Muscle of leg (tissue), 11 donors: ENCODE results near the gene C20orf96. TPM values are rescaled to one million over a fixed set of nuclear protein-coding genes. Genes with fewer than 3 reads are reported as not detected.
A peak's percentile ranks its signal among the peaks of the same experiment; 100 is the strongest.

ENCODE experiments used
- DNase-seq: peaks from one replicate; pipeline ENCODE4 v3.0.0; 2013
- H3K27ac ChIP-seq: one replicate; pipeline ENCODE4 v1.5.1; 2013; ENCODE audit warnings: mild to moderate bottlenecking, low read length, control low read depth
- H3K27me3 ChIP-seq: one replicate; pipeline ENCODE4 v1.6.1; 2013; ENCODE audit warnings: low read length; ENCODE audit not compliant: control insufficient read depth, insufficient read depth
- H3K36me3 ChIP-seq: one replicate; pipeline ENCODE4 v1.6.1; 2013; ENCODE audit warnings: low read length; ENCODE audit not compliant: control insufficient read depth, insufficient read depth
- H3K4me1 ChIP-seq: one replicate; pipeline ENCODE4 v1.6.1; 2013; ENCODE audit warnings: low read length; ENCODE audit not compliant: control insufficient read depth, insufficient read depth
- H3K4me3 ChIP-seq: one replicate; pipeline ENCODE4 v1.5.1; 2013; ENCODE audit warnings: low read length, control low read depth
- H3K9me3 ChIP-seq: replicated peaks from 2 replicates; pipeline ENCODE4 v1.6.1; 2013; ENCODE audit warnings: low read depth, low read length; ENCODE audit not compliant: control insufficient read depth
- WGBS: methylation state at CpG from one replicate; pipeline ENCODE4 v1.1.5; 2013; ENCODE audit warnings: missing lambda C conversion rate; ENCODE audit not compliant: insufficient coverage; 5-methylcytosine and 5-hydroxymethylcytosine counted together
- polyA plus RNA-seq, 8 donors: library from polyadenylated mRNA; unstranded; fragments of 120-200 nt; gene quantifications; one replicate each; pipeline versions ENCODE4 v1.2.1 to v1.2.3, GENCODE V29; 2013; ENCODE audit warnings: inconsistent platforms in 1 of 8, low replicate concordance in 1 of 8; ENCODE audit not compliant: insufficient read length in 8 of 8, insufficient read depth in 1 of 8
- total RNA-seq: library from RNA; stranded (reverse); fragments of 120-200 nt; gene quantifications from one replicate; pipeline ENCODE4 v1.2.4, GENCODE V29; 2013

Gene C20orf96
- total and polyA plus RNA-seq, 9 donors, result 2.9 to 14.0 (median 12.0) TPM

- Histone ChIP-seq H3K27me3 (no peaks in the 10 kb centered on the region), H3K27ac (peak overlapping the region; percentile 88), H3K9me3 (no peaks in the 10 kb centered on the region), H3K36me3 (peaks cover 16% of the 10 kb centered on the region), H3K4me1 (peaks cover 42% of the 10 kb centered on the region), H3K4me3 (peak overlapping the region; percentile 74)
- 1% methylated on average over 25 of the region's 47 CpGs for WGBS
- DNase-seq, result peak; percentile 97
Observed at GRCh38 chr20:327186-328026, 36.9 kb upstream of the C20orf96 start.

GRCh38 chr20:326645-327185 is 36.2 kb upstream of the C20orf96 start:
- peak overlapping the region; percentile 74 for H3K4me3 ChIP-seq
- DNase-seq, result peak; percentile 57
- peak overlapping the region; percentile 94 for H3K27ac ChIP-seq
- whole genome bisulfite sequencing, result under 1% methylated on average over 28 of the region's 38 CpGs
- H3K36me3 ChIP-seq, result peaks cover 16% of the 10 kb centered on the region
- peaks cover 42% of the 10 kb centered on the region for H3K4me1 ChIP-seq
- no peaks in the 10 kb centered on the region for H3K27me3 ChIP-seq
- H3K9me3 ChIP-seq, result no peaks in the 10 kb centered on the region

- Histone ChIP-seq H3K27me3 (no peaks in the 10 kb centered on the region), H3K4me1 (peaks cover 42% of the 10 kb centered on the region), H3K4me3 (peak overlapping the region; percentile 74), H3K27ac (peak overlapping the region; percentile 94), H3K9me3 (no peaks in the 10 kb centered on the region), H3K36me3 (peaks cover 16% of the 10 kb centered on the region)
- DNase-seq, result peak; percentile 88
- WGBS, result under 1% methylated on average over 103 of the region's 103 CpGs
Observed at GRCh38 chr20:325889-326644, 35.5 kb upstream of the C20orf96 start.

GRCh38 chr20:325045-325888 is 34.7 kb upstream of the C20orf96 start, which contains the start of gene SOX12:
Gene SOX12, plus strand, starts transcription at chr20:325552. Its CDS starts 373 bp downstream, at chr20:325925.
- no peaks in the 10 kb centered on the region for H3K9me3 ChIP-seq
- peak; percentile 97 for DNase-seq
- H3K27me3 ChIP-seq, result no peaks in the 10 kb centered on the region
- peaks cover 18% of the 10 kb centered on the region for H3K36me3 ChIP-seq
- peak within 1 kb of the TSS; percentile 83 for H3K4me3 ChIP-seq
- peak within 1 kb of the TSS; percentile 99 for H3K27ac ChIP-seq
- H3K4me1 ChIP-seq, result peaks cover 37% of the 10 kb centered on the region
- WGBS, result under 1% methylated on average over 106 of the region's 106 CpGs

- H3K9me3 ChIP-seq, result no peaks in the 10 kb centered on the region
- H3K27ac ChIP-seq, result peak overlapping the region; percentile 99
- H3K4me3 ChIP-seq, result peak overlapping the region; percentile 83
- peak; percentile 92 for DNase-seq
- no peaks in the 10 kb centered on the region for H3K27me3 ChIP-seq
- 0% methylated on average over 55 of the region's 69 CpGs for WGBS
- peaks cover 18% of the 10 kb centered on the region for H3K36me3 ChIP-seq
- H3K4me1 ChIP-seq, result peaks cover 28% of the 10 kb centered on the region
Observed at GRCh38 chr20:324177-325044, 33.9 kb upstream of the C20orf96 start.

- DNase-seq, result no peak
- Histone ChIP-seq H3K4me3 (no peak overlapping the region), H3K27me3 (no peaks in the 10 kb centered on the region), H3K9me3 (no peaks in the 10 kb centered on the region), H3K4me1 (peaks cover 2% of the 10 kb centered on the region), H3K36me3 (peaks cover 5% of the 10 kb centered on the region), H3K27ac (no peak overlapping the region)
- 80% methylated on average over 2 of the region's 2 CpGs for WGBS
Observed at GRCh38 chr20:316316-317068, 25.9 kb upstream of the C20orf96 start.

GRCh38 chr20:313948-314347 is 23.4 kb upstream of the C20orf96 start:
- no peak overlapping the region for H3K4me3 ChIP-seq
- H3K27ac ChIP-seq, result no peak overlapping the region
- no peaks in the 10 kb centered on the region for H3K36me3 ChIP-seq
- H3K27me3 ChIP-seq, result no peaks in the 10 kb centered on the region
- H3K9me3 ChIP-seq, result no peaks in the 10 kb centered on the region
- H3K4me1 ChIP-seq, result peaks cover 16% of the 10 kb centered on the region
- no peak for DNase-seq

- no peak for DNase-seq
- Histone ChIP-seq H3K27ac (no peak overlapping the region), H3K9me3 (no peaks in the 10 kb centered on the region), H3K27me3 (no peaks in the 10 kb centered on the region), H3K4me1 (peaks cover 22% of the 10 kb centered on the region), H3K4me3 (no peak overlapping the region), H3K36me3 (no peaks in the 10 kb centered on the region)
- WGBS, result 94% methylated on average over 2 of the region's 5 CpGs
Observed at GRCh38 chr20:313402-313801, 22.9 kb upstream of the C20orf96 start.
